CD14-positive monocyte (primary cell): ENCODE data around the gene FEZF1. TPM values are rescaled to one million over a fixed set of nuclear protein-coding genes. Genes with fewer than 3 reads are reported as not detected.

Experiments used
- DNase-seq, 3 donors: peaks; one replicate each; pipeline ENCODE4 v3.0.0-alpha.2; 2011 to 2022
- H2AFZ ChIP-seq: 2 replicates; pipeline ENCODE4 v1.6.0; 2012; ENCODE audit warnings: mild to moderate bottlenecking, low read depth, low read length, inconsistent platforms; ENCODE audit not compliant: insufficient read depth, poor library complexity, severe bottlenecking
- H3K27ac ChIP-seq, 2 donors: 1 replicate in 1 of 2; 2 replicates in 1 of 2; pipeline ENCODE4 v1.5.1; 2012 to 2013; ENCODE audit warnings: low read length in 2 of 2, control low read depth in 1 of 2, inconsistent platforms in 1 of 2, low read depth in 1 of 2, mild to moderate bottlenecking in 1 of 2
- H3K27me3 ChIP-seq, 2 donors: one replicate each; pipeline versions ENCODE4 v1.6.0 to v1.6.1; 2011 to 2013; ENCODE audit warnings: low read length in 2 of 2; ENCODE audit not compliant: control insufficient read depth in 2 of 2, insufficient read depth in 2 of 2
- H3K36me3 ChIP-seq, 2 donors: replicated peaks in 1 of 2; 1 replicate in 1 of 2; 2 replicates in 1 of 2; pipeline versions ENCODE4 v1.5.1 to v1.6.1; 2012 to 2013; ENCODE audit warnings: low read length in 2 of 2, control low read depth in 1 of 2, inconsistent platforms in 1 of 2, mild to moderate bottlenecking in 1 of 2; ENCODE audit not compliant: insufficient read depth in 2 of 2, control insufficient read depth in 1 of 2
- H3K4me1 ChIP-seq, 2 donors: 1 replicate in 1 of 2; 2 replicates in 1 of 2; pipeline versions ENCODE4 v1.5.1 to v1.6.1; 2012 to 2013; ENCODE audit warnings: low read length in 2 of 2, control low read depth in 1 of 2, inconsistent platforms in 1 of 2, mild to moderate bottlenecking in 1 of 2, moderate library complexity in 1 of 2; ENCODE audit not compliant: insufficient read depth in 2 of 2, control insufficient read depth in 1 of 2
- H3K4me2 ChIP-seq: replicated peaks from 2 replicates; pipeline ENCODE3; 2012; ENCODE audit warnings: low read length, moderate library complexity, mild to moderate bottlenecking; ENCODE audit not compliant: poor library complexity, severe bottlenecking; ENCODE audit errors: extremely low read depth
- H3K4me3 ChIP-seq, 3 experiments: fragments of 200-600 bp in 1 of 3; sonication (generic) in 1 of 3; replicated peaks in 1 of 3; 1 replicate in 2 of 3; 2 replicates in 1 of 3; pipeline ENCODE4 v1.5.1; 2011 to 2013; ENCODE audit warnings: low read length in 3 of 3, mild to moderate bottlenecking in 3 of 3, control low read depth in 2 of 3, low read depth in 2 of 3, inconsistent platforms in 1 of 3, moderate library complexity in 1 of 3
- H3K79me2 ChIP-seq: 2 replicates; pipeline ENCODE4 v1.6.0; 2012; ENCODE audit warnings: mild to moderate bottlenecking, control low read depth, inconsistent platforms, low read length, moderate library complexity; ENCODE audit not compliant: insufficient read depth
- H3K9ac ChIP-seq: 2 replicates; pipeline ENCODE4 v1.6.0; 2017; ENCODE audit warnings: low read length, mild to moderate bottlenecking; ENCODE audit not compliant: insufficient read depth, poor library complexity, severe bottlenecking
- H3K9me3 ChIP-seq, 2 donors: replicated peaks in 1 of 2; 1 replicate in 1 of 2; 2 replicates in 1 of 2; pipeline versions ENCODE4 v1.5.1 to v1.6.1; 2012 to 2013; ENCODE audit warnings: low read length in 2 of 2, control low read depth in 1 of 2; ENCODE audit not compliant: control insufficient read depth in 1 of 2, insufficient read depth in 1 of 2
- H4K20me1 ChIP-seq: 2 replicates; pipeline ENCODE4 v1.6.0; 2012; ENCODE audit warnings: mild to moderate bottlenecking, low read length, control low read depth, moderate library complexity; ENCODE audit not compliant: insufficient read depth
- H3K27ac Mint-ChIP-seq, 7 donors: one replicate each; pipeline ENCODE4 v1.8.0; 2020; ENCODE audit warnings: mild to moderate bottlenecking in 7 of 7, mixed read lengths in 7 of 7, moderate library complexity in 6 of 7, inconsistent platforms in 2 of 7
- H3K27me3 Mint-ChIP-seq, 3 donors: one replicate each; pipeline ENCODE4 v1.8.0; 2021 to 2022; ENCODE audit warnings: low read depth in 3 of 3, mild to moderate bottlenecking in 3 of 3, mixed read lengths in 3 of 3, moderate library complexity in 3 of 3, inconsistent platforms in 1 of 3
- H3K36me3 Mint-ChIP-seq, 2 donors: one replicate each; pipeline ENCODE4 v1.8.0; 2020; ENCODE audit warnings: mixed read lengths in 2 of 2, inconsistent platforms in 1 of 2, mild to moderate bottlenecking in 1 of 2
- H3K4me1 Mint-ChIP-seq: one replicate; pipeline ENCODE4 v1.8.0; 2020; ENCODE audit warnings: mild to moderate bottlenecking, mixed read lengths
- H3K4me3 Mint-ChIP-seq, 2 donors: one replicate each; pipeline ENCODE4 v1.8.0; 2020; ENCODE audit warnings: mild to moderate bottlenecking in 2 of 2, mixed read lengths in 2 of 2, moderate library complexity in 1 of 2
- H3K9me3 Mint-ChIP-seq, 7 donors: one replicate each; pipeline ENCODE4 v1.8.0; 2020 to 2022; ENCODE audit warnings: mixed read lengths in 7 of 7, mild to moderate bottlenecking in 6 of 7, moderate library complexity in 6 of 7, inconsistent platforms in 2 of 7
- CTCF ChIP-seq: fragments of 200-600 bp; IDR thresholded peaks from one replicate; pipeline ENCODE4 v1.8.0; 2022; ENCODE audit warnings: antibody characterized with exemption, mild to moderate bottlenecking
- WGBS: methylation state at CpG from one replicate; pipeline ENCODE4 v1.1.5; 2013; ENCODE audit warnings: missing lambda C conversion rate; ENCODE audit not compliant: insufficient coverage; 5-methylcytosine and 5-hydroxymethylcytosine counted together
- intact Hi-C, 2 donors: fragments of 100-400 bp; cut with micrococcal nuclease; formaldehyde crosslinking; loops; one replicate each; pipeline versions ENCODE4 v1.15.0 to v1.15.1; 2023
- polyA plus RNA-seq, 3 donors: library from polyadenylated mRNA; depleted of rRNA in 1 of 3; unstranded in 2 of 3; stranded (reverse) in 1 of 3; fragments of 300-500 nt in 2 of 3; fragments of >200 nt in 1 of 3; fragmentation: Illumina TruSeq in 2 of 3; gene quantifications; 1 replicate in 2 of 3; 2 replicates in 1 of 3; pipeline ENCODE4 v1.2.3, GENCODE V29; 2012 to 2021

Gene FEZF1
- polyA plus RNA-seq, 3 donors: not detected

GRCh38 chr7:122257056-122257455, 47.5 kb downstream of the FEZF1 start:
- H4K20me1 ChIP-seq: no peaks in the 10 kb centered on the region
- H3K27ac ChIP-seq: no peak overlapping the region
- no peak overlapping the region for H3K27ac Mint-ChIP-seq
- no peak overlapping the region for H3K4me3 Mint-ChIP-seq
- no peaks in the 10 kb centered on the region for H3K36me3 ChIP-seq
- H3K4me1 Mint-ChIP-seq: no peaks in the 10 kb centered on the region
- H3K4me2 ChIP-seq: no peak overlapping the region
- intact Hi-C loops: no loop called here
- H3K4me1 ChIP-seq: no peaks in the 10 kb centered on the region
- no peaks in the 10 kb centered on the region for H3K36me3 Mint-ChIP-seq
- H3K79me2 ChIP-seq: no peaks in the 10 kb centered on the region
- peaks cover 0 to 3% (median 0%) of the 10 kb centered on the region in 3 donors for H3K27me3 Mint-ChIP-seq
- no peaks in the 10 kb centered on the region for H3K9me3 ChIP-seq
- TF ChIP-seq CTCF: no peak
- DNase-seq: no peak
- peaks cover 0 to 4% (median 1%) of the 10 kb centered on the region in 7 donors for H3K9me3 Mint-ChIP-seq
- no peak overlapping the region for H3K4me3 ChIP-seq
- no CpG with 5 or more reads among the region's 1 CpG for WGBS
- H3K27me3 ChIP-seq: no peaks in the 10 kb centered on the region
- H2AFZ ChIP-seq: no peak overlapping the region
- no peak overlapping the region for H3K9ac ChIP-seq

- peaks cover 0 to 3% (median 0%) of the 10 kb centered on the region in 3 donors for H3K27me3 Mint-ChIP-seq
- intact Hi-C loops: no loop called here
- no peaks in the 10 kb centered on the region for H3K36me3 Mint-ChIP-seq
- Histone ChIP-seq H3K36me3 (no peaks in the 10 kb centered on the region), H3K4me2 (no peak overlapping the region), H3K4me1 (no peaks in the 10 kb centered on the region), H4K20me1 (no peaks in the 10 kb centered on the region), H3K9ac (no peak overlapping the region), H3K4me3 (no peak overlapping the region), H3K9me3 (no peaks in the 10 kb centered on the region), H3K27ac (no peak overlapping the region), H3K27me3 (no peaks in the 10 kb centered on the region), H2AFZ (no peak overlapping the region), H3K79me2 (no peaks in the 10 kb centered on the region)
- peak overlapping the region in 1 of 7 donors; percentile 5 for H3K27ac Mint-ChIP-seq
- TF ChIP-seq CTCF: no peak
- no peaks in the 10 kb centered on the region for H3K4me1 Mint-ChIP-seq
- peaks cover 0 to 4% (median 0%) of the 10 kb centered on the region in 7 donors for H3K9me3 Mint-ChIP-seq
- no CpG with 5 or more reads among the region's 1 CpG for WGBS
- H3K4me3 Mint-ChIP-seq: no peak overlapping the region
- no peak for DNase-seq
Observed at GRCh38 chr7:122256046-122256445, 48.5 kb downstream of the FEZF1 start.
